ENCODE measurements around the gene DGKG.

The DGKG gene

DNA sequence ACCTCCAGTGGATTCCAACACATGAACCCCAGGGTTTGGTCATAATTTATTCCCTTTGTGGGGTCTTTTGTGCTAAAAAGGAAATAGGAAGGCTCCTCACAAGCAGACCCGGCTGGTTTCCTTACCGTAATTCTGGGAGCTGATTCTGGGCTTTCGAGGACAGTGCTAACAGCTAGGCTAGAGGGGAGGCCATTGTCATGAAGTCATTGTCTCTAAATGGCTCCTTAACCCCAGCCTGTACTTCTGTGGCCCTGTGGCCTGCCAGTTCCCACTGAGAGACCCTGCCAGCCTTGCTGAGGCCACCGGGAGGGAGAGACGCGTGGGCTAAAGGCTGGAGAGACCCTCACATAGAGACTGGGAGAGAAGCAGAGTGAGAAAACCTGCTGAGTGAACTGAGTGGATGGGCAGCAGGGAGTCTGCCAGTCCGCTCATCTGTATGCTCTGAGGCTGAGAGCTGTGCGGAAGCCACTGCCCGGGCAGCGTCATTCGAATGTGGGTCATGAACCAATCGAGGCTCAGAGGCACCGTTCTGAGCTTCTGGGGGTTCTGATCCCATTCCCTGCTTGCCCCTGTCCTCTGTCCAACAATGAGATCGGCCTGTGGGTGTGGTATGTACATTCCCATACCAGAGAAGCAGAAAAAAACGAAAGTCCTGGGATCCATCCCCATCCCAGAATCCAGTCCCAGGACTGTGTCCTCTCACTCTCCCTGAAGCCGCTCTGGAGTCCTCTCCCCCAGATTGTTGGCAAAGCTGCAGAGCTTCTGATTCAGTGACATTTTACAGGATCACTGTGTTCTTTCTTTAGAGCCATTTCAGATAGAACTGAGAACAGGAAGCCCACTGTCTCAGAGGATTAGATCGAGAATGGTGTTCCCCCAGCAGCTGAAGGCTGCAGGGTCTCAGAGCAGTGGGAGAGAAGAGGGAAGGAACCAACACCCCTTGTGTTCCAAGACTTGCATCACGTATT is 21.3 kb upstream of the DGKG start:
- no peak overlapping the region for H3K27ac ChIP-seq (ENCODE audit: low read depth, low read length)
- H3K27me3 ChIP-seq (ENCODE audit: insufficient read depth, low read length), result peaks cover 11% of the 10 kb centered on the region
- no peak overlapping the region for H2AFZ ChIP-seq (ENCODE audit: low read length, unreplicated experiment)
- H3K4me1 ChIP-seq (ENCODE audit: control insufficient read depth, insufficient read depth, low read length, unreplicated experiment), result no peaks in the 10 kb centered on the region
- no peaks in the 10 kb centered on the region for H3K79me2 ChIP-seq (ENCODE audit: control insufficient read depth, insufficient read depth, low read length, unreplicated experiment)
- H3K4me3 ChIP-seq (ENCODE audit: low read depth, low read length), result no peak overlapping the region
- no peaks in the 10 kb centered on the region for H3K36me3 ChIP-seq (ENCODE audit: insufficient read depth, low read length)

DNA sequence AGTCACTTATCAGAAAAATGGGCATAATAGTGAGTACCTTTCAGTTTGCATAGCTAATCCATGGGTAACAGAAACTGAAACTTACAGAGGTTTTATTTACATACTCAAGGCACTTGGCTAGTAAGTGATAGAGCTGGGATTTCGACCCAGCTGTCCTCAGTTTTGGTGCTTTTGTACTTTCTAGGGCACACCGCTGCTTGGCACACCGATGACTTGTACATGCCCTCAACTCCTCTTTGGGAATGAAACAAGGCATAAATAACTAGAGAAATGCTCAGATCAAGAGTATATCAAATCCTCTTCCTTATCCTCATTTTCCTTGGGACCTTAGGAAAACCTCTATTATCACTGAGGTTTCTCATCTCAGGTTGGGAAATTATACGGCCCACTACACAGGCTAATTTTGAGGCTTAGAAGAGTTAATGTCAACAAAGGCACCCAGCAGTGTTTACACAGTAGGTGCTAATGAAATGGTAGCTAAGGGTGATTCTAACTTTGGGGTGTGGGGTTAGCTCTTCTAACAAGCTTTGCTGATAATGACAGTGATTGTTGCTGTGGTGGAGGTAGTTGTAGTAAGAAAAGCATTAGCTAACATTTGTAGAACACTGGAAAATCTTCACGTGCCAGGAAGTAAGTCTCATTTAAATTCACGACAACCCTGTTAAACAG is 20.3 kb upstream of the DGKG start:
- Histone ChIP-seq H3K4me1 (ENCODE audit: control insufficient read depth, insufficient read depth, low read length, unreplicated experiment) (no peaks in the 10 kb centered on the region), H3K4me3 (ENCODE audit: low read depth, low read length) (peak overlapping the region; percentile 35; the same call in 1 of the 2 replicates), H3K27me3 (ENCODE audit: insufficient read depth, low read length) (peaks cover 21% of the 10 kb centered on the region), H3K36me3 (ENCODE audit: insufficient read depth, low read length) (no peaks in the 10 kb centered on the region), H2AFZ (ENCODE audit: low read length, unreplicated experiment) (peak overlapping the region; percentile 6), H3K27ac (ENCODE audit: low read depth, low read length) (no peak overlapping the region), H3K79me2 (ENCODE audit: control insufficient read depth, insufficient read depth, low read length, unreplicated experiment) (no peaks in the 10 kb centered on the region)

DNA sequence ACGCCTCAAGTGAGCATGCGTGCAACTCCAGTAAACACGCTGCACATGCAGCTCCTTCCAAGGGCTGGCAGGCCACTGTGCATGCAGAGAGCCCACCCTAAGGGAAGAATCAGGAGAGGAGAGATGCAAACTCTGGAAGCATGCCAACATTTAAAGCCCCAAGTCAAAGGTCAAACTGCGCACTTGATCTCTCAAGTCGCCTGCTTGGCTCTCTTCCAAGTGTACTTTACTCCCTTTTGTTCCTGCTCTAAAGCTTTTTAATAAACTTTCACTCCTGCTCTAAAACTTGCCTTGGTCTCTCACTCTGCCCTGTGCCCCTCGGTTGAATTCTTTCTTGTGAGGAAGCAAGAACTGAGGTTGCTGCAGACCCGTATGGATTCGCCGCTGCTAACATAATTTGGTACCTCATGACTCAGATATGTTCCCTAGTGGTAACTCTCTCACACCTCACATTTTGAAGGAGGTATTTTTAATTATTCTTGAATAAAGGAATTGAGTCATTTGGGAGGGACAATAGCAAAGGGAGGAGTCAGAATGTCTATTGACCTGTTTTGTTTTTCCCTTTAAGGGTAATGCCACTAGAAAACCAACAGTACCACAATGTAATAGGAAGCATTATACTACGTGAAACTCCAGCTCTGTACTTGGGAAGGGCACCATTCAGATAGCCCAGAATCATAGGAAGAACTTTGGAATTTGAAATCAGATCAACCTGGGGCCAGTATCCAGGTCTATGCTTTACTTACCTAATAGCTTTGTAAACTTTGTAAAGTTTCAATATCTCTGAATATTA is 19.6 kb upstream of the DGKG start:
- H3K27ac ChIP-seq (ENCODE audit: low read depth, low read length), result no peak overlapping the region
- H3K4me1 ChIP-seq (ENCODE audit: control insufficient read depth, insufficient read depth, low read length, unreplicated experiment), result no peaks in the 10 kb centered on the region
- peaks cover 28% of the 10 kb centered on the region for H3K27me3 ChIP-seq (ENCODE audit: insufficient read depth, low read length)
- H3K36me3 ChIP-seq (ENCODE audit: insufficient read depth, low read length), result no peaks in the 10 kb centered on the region
- no peaks in the 10 kb centered on the region for H3K79me2 ChIP-seq (ENCODE audit: control insufficient read depth, insufficient read depth, low read length, unreplicated experiment)
- peak overlapping the region; percentile 35; the same call in 1 of the 2 replicates for H3K4me3 ChIP-seq (ENCODE audit: low read depth, low read length)
- H2AFZ ChIP-seq (ENCODE audit: low read length, unreplicated experiment), result peak overlapping the region; percentile 6

DNA sequence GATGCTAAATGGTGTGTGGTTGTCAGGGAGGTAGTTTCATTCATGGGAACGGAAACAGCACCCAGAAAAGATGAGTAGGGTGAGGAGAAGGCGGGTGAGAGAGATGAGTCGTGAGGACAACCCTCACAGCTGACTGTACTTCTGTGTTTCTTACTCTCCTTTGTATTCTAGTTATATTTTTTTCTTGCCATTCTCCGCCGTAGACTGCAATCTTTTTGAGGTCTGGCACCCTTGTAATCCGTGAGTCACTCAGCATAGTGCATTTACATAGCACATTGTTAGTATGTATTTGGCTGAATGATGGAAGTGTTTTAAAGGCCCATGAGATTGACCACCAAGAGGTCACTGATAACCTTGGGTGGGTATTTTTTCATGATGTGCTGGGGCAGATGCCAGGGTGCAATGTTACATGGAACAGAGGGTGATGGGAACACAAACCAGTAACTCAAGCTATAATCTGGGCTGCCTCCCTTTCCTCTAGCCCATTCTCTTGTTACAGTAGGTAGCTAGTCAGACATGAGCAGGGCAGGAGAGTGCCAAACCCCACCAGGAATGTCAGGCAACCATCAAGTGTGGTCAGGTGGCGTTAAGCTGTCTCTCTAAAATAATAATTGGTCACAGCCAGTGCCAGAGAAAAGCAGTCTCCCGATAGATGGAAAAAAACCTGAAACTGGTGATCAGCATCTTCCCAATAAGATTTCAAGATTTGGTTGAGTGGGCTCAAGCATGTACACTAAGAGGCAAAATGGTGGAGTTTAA is 18.8 kb upstream of the DGKG start:
- Histone ChIP-seq H2AFZ (ENCODE audit: low read length, unreplicated experiment) (no peak overlapping the region), H3K4me3 (ENCODE audit: low read depth, low read length) (no peak overlapping the region), H3K79me2 (ENCODE audit: control insufficient read depth, insufficient read depth, low read length, unreplicated experiment) (no peaks in the 10 kb centered on the region), H3K27me3 (ENCODE audit: insufficient read depth, low read length) (peaks cover 36% of the 10 kb centered on the region), H3K4me1 (ENCODE audit: control insufficient read depth, insufficient read depth, low read length, unreplicated experiment) (no peaks in the 10 kb centered on the region), H3K36me3 (ENCODE audit: insufficient read depth, low read length) (no peaks in the 10 kb centered on the region), H3K27ac (ENCODE audit: low read depth, low read length) (no peak overlapping the region)

DNA sequence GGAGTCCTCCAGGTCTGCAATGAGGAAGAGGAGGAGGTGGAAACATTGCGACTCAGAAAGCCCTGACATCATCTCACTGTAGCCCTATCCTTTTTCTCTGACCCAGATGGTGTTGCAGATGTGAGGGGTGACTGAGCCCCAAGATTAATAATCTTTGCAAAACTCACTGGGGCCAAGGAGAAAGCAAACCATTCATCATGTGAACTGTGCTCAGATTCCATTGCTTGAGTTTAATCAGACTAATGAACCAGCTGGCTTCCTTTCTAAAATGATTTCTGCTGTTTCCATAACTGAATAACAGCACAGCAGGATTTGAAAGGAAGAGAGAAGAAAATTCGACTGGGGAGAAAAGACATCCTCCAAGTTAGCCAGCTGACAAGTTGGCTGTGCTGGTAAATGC is 13.4 kb upstream of the DGKG start:
- Histone ChIP-seq H3K36me3 (ENCODE audit: insufficient read depth, low read length) (no peaks in the 10 kb centered on the region), H2AFZ (ENCODE audit: low read length, unreplicated experiment) (no peak overlapping the region), H3K79me2 (ENCODE audit: control insufficient read depth, insufficient read depth, low read length, unreplicated experiment) (no peaks in the 10 kb centered on the region), H3K4me3 (ENCODE audit: low read depth, low read length) (no peak overlapping the region), H3K27ac (ENCODE audit: low read depth, low read length) (no peak overlapping the region), H3K27me3 (ENCODE audit: insufficient read depth, low read length) (peaks cover 83% of the 10 kb centered on the region), H3K4me1 (ENCODE audit: control insufficient read depth, insufficient read depth, low read length, unreplicated experiment) (no peaks in the 10 kb centered on the region)

DNA sequence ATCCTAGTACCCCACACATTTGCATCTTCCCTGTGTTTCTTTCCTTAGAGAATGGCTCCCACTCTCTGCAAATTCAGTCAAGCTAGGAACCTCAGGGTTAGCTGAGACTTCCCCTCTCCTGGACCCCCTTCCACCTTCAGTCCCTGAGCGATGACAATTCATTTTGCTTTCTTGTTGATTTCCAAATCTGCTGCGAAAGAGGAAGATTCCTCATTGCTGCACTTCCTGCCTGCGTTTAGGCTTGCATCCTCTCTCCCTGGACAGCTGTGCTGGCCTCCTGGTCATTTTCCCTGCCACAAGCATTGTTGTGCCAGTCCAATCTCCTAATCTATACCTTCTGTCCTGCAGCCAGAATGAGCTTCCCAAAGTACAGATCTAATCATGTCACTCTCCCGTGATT is 12.3 kb upstream of the DGKG start:
- Histone ChIP-seq H3K4me1 (ENCODE audit: control insufficient read depth, insufficient read depth, low read length, unreplicated experiment) (no peaks in the 10 kb centered on the region), H2AFZ (ENCODE audit: low read length, unreplicated experiment) (no peak overlapping the region), H3K79me2 (ENCODE audit: control insufficient read depth, insufficient read depth, low read length, unreplicated experiment) (no peaks in the 10 kb centered on the region), H3K4me3 (ENCODE audit: low read depth, low read length) (no peak overlapping the region), H3K27me3 (ENCODE audit: insufficient read depth, low read length) (peaks cover 94% of the 10 kb centered on the region), H3K36me3 (ENCODE audit: insufficient read depth, low read length) (no peaks in the 10 kb centered on the region), H3K27ac (ENCODE audit: low read depth, low read length) (no peak overlapping the region)

DNA sequence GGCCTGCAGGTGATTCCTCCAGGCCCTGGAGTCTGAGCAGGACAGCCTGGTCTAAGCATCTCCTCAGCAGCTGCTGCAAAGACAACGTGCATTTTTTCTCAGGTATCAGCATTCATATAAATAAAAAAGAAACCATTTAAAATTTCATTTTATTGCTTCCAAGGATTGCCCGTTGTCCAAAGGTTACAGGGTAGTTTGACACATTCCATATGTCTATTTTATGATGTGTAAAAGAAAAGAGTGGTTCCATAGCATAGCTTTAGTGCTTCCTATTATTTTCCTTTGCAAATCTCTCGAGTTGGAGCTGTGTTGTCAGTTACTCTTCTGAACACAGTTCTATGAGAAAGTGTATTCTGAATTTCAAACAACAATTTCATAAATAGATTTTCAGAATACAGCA is 7.2 kb upstream of the DGKG start:
- Histone ChIP-seq H3K79me2 (ENCODE audit: control insufficient read depth, insufficient read depth, low read length, unreplicated experiment) (no peaks in the 10 kb centered on the region), H2AFZ (ENCODE audit: low read length, unreplicated experiment) (no peak overlapping the region), H3K27me3 (ENCODE audit: insufficient read depth, low read length) (peaks cover 97% of the 10 kb centered on the region), H3K36me3 (ENCODE audit: insufficient read depth, low read length) (no peaks in the 10 kb centered on the region), H3K4me3 (ENCODE audit: low read depth, low read length) (no peak overlapping the region), H3K4me1 (ENCODE audit: control insufficient read depth, insufficient read depth, low read length, unreplicated experiment) (no peaks in the 10 kb centered on the region), H3K27ac (ENCODE audit: low read depth, low read length) (no peak overlapping the region)

DNA sequence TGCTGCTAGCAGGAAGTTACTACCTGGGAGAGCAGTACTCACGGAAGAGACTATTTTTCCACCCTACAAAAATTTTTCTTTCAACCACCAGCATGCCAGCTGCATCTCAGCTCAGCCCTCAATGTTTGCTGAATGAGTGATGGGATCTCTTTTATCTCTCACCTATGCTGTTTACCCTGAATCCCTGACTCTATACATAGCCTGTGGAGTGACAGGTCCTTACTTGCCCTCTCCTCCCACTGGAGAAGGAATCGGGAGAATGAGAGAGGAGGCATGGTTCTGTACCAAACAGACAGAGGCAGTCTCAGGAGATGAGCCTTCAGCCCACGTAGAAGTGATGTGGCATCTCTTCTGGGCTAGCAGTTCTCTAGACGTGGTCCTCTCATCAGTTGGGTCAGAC is 6.7 kb upstream of the DGKG start:
- Histone ChIP-seq H2AFZ (ENCODE audit: low read length, unreplicated experiment) (no peak overlapping the region), H3K4me3 (ENCODE audit: low read depth, low read length) (no peak overlapping the region), H3K27me3 (ENCODE audit: insufficient read depth, low read length) (peaks cover 97% of the 10 kb centered on the region), H3K4me1 (ENCODE audit: control insufficient read depth, insufficient read depth, low read length, unreplicated experiment) (no peaks in the 10 kb centered on the region), H3K27ac (ENCODE audit: low read depth, low read length) (no peak overlapping the region), H3K79me2 (ENCODE audit: control insufficient read depth, insufficient read depth, low read length, unreplicated experiment) (no peaks in the 10 kb centered on the region), H3K36me3 (ENCODE audit: insufficient read depth, low read length) (no peaks in the 10 kb centered on the region)

DNA sequence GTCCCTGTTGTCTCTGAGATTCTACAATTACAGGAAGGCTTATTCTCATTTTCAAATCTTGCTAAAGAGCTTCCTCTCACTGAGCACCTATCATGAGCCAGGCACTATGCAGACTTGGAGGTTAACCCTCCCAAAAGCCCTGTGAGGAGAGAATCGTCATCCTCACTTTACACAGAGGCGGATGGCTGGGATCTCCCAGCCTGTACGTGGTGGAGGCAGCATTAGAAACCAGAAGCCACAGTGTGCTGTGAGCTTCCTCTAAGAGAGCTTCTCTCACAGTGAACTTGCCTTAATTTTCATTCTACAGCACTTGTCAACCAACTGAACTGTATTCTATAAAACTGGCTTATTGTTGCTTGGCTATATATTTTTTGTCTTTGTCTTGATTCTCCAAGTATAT is 6.1 kb upstream of the DGKG start:
- Histone ChIP-seq H3K4me3 (ENCODE audit: low read depth, low read length) (no peak overlapping the region), H3K4me1 (ENCODE audit: control insufficient read depth, insufficient read depth, low read length, unreplicated experiment) (no peaks in the 10 kb centered on the region), H3K36me3 (ENCODE audit: insufficient read depth, low read length) (no peaks in the 10 kb centered on the region), H3K79me2 (ENCODE audit: control insufficient read depth, insufficient read depth, low read length, unreplicated experiment) (no peaks in the 10 kb centered on the region), H2AFZ (ENCODE audit: low read length, unreplicated experiment) (no peak overlapping the region), H3K27me3 (ENCODE audit: insufficient read depth, low read length) (peaks cover 99% of the 10 kb centered on the region), H3K27ac (ENCODE audit: low read depth, low read length) (no peak overlapping the region)

DNA sequence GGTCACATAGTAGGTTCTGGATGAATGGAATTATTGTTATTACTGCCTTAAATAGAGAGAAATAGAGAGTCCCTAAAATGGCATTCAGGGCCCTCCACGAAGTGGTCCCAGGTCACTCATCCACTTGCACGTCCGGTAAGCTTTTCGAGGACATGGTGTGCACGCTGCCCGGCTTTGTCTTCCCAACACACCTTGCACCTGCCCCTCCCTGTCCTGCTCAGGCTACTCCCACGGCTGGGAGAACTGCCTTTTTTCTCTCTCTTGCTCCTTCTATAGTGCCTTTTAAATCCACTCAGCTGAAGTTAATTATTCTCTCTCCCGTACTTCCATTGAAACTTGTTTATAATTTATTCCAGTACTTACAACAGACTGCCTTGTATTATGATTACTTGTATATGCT is 5.6 kb upstream of the DGKG start:
- H3K36me3 ChIP-seq (ENCODE audit: insufficient read depth, low read length), result no peaks in the 10 kb centered on the region
- H3K27me3 ChIP-seq (ENCODE audit: insufficient read depth, low read length), result peaks cover 99% of the 10 kb centered on the region
- H3K4me1 ChIP-seq (ENCODE audit: control insufficient read depth, insufficient read depth, low read length, unreplicated experiment), result no peaks in the 10 kb centered on the region
- H2AFZ ChIP-seq (ENCODE audit: low read length, unreplicated experiment), result no peak overlapping the region
- H3K4me3 ChIP-seq (ENCODE audit: low read depth, low read length), result no peak overlapping the region
- no peaks in the 10 kb centered on the region for H3K79me2 ChIP-seq (ENCODE audit: control insufficient read depth, insufficient read depth, low read length, unreplicated experiment)
- H3K27ac ChIP-seq (ENCODE audit: low read depth, low read length), result no peak overlapping the region
